H1 (cell line): ENCODE results near the gene PDS5A. TPM values are rescaled to one million over a fixed set of nuclear protein-coding genes. Genes with fewer than 3 reads are reported as not detected.

Experiments used
- CTCF ChIA-PET: fragments of 300-600 bp; sonication (Branson Sonifier 250); formaldehyde crosslinking; loops from one replicate; lab custom pipeline; 2021; ENCODE audit not compliant: partially characterized antibody; lab: Charles Lee
- POLR2A ChIA-PET: fragments of 300-600 bp; sonication (Branson Sonifier 250); formaldehyde crosslinking; loops from one replicate; lab custom pipeline; 2021; ENCODE audit warnings: inconsistent platforms; ENCODE audit not compliant: partially characterized antibody; lab: Charles Lee
- DNase-seq, 2 experiments: peaks; one replicate each; pipeline versions ENCODE4 v3.0.0 to v3.0.0-alpha.2; 2010 to 2022; ENCODE audit warnings: low spot score in 2 of 2, low read depth in 1 of 2, mixed read lengths in 1 of 2
- FAIRE-seq: peaks from 2 replicates; lab custom pipeline; 2011; peaks lifted over from hg19 to GRCh38; lab: Jason Lieb, UNC
- H2AFZ ChIP-seq: 2 replicates; pipeline ENCODE4 v1.8.1; 2012; ENCODE audit warnings: low read length, inconsistent platforms
- H2AK5ac ChIP-seq: 2 replicates; pipeline ENCODE4 v1.6.1; 2013; ENCODE audit warnings: low read depth, low read length
- H2BK120ac ChIP-seq: replicated peaks from 2 replicates; pipeline ENCODE3; 2013; ENCODE audit warnings: low read depth, low read length, inconsistent platforms
- H2BK12ac ChIP-seq: 2 replicates; pipeline ENCODE4 v1.6.1; 2013; ENCODE audit warnings: low read depth, low read length
- H2BK15ac ChIP-seq: 2 replicates; pipeline ENCODE4 v1.6.1; 2013; ENCODE audit warnings: low read length
- H2BK20ac ChIP-seq: 2 replicates; pipeline ENCODE4 v1.6.1; 2013; ENCODE audit warnings: low read length
- H2BK5ac ChIP-seq: 2 replicates; pipeline ENCODE4 v1.6.1; 2013; ENCODE audit warnings: low read depth, low read length
- H3K14ac ChIP-seq: 2 replicates; pipeline ENCODE4 v1.6.1; 2013; ENCODE audit warnings: inconsistent platforms; ENCODE audit not compliant: insufficient read length
- H3K18ac ChIP-seq: 2 replicates; pipeline ENCODE4 v1.6.1; 2013; ENCODE audit warnings: low read length; ENCODE audit errors: extremely low read depth
- H3K23ac ChIP-seq: 2 replicates; pipeline ENCODE4 v1.6.1; 2013; ENCODE audit warnings: inconsistent platforms; ENCODE audit not compliant: insufficient read length
- H3K23me2 ChIP-seq: 2 replicates; pipeline ENCODE4 v1.6.1; 2013; ENCODE audit warnings: low read depth, low read length
- H3K27ac ChIP-seq: 2 replicates; pipeline ENCODE4 v1.6.1; 2011; ENCODE audit warnings: low read depth, low read length, inconsistent platforms
- H3K27me3 ChIP-seq, 4 experiments: replicated peaks in 1 of 4; 1 replicate in 1 of 4; 2 replicates in 3 of 4; pipeline versions ENCODE4 v1.6.1 to v1.8.1; 2011 to 2013; ENCODE audit warnings: low read length in 3 of 4, mild to moderate bottlenecking in 3 of 4, inconsistent platforms in 2 of 4, mixed read lengths in 2 of 4, moderate library complexity in 1 of 4; ENCODE audit not compliant: control insufficient read depth in 3 of 4, insufficient read depth in 3 of 4; ENCODE audit errors: extremely low read depth in 1 of 4
- H3K36me3 ChIP-seq, 4 experiments: 2 replicates each; pipeline versions ENCODE4 v1.6.1 to v1.8.1; 2011 to 2013; ENCODE audit warnings: mild to moderate bottlenecking in 4 of 4, low read length in 3 of 4, moderate library complexity in 2 of 4, control low read depth in 1 of 4, inconsistent platforms in 1 of 4; ENCODE audit not compliant: insufficient read depth in 4 of 4, control insufficient read depth in 2 of 4
- H3K4ac ChIP-seq: replicated peaks from 2 replicates; pipeline ENCODE3; 2013; ENCODE audit warnings: low read length, low read depth, mixed read lengths, inconsistent platforms; ENCODE audit not compliant: insufficient read length
- H3K4me1 ChIP-seq, 4 experiments: replicated peaks in 1 of 4; 1 replicate in 1 of 4; 2 replicates in 3 of 4; pipeline versions ENCODE4 v1.6.1 to v1.8.1; 2011 to 2013; ENCODE audit warnings: low read length in 3 of 4, inconsistent platforms in 2 of 4, mixed read lengths in 1 of 4; ENCODE audit not compliant: insufficient read depth in 4 of 4, control insufficient read depth in 3 of 4
- H3K4me2 ChIP-seq, 2 experiments: 2 replicates each; pipeline versions ENCODE4 v1.6.1 to v1.8.1; 2011 to 2013; ENCODE audit warnings: low read depth in 2 of 2, low read length in 2 of 2, control low read depth in 1 of 2, inconsistent platforms in 1 of 2, mild to moderate bottlenecking in 1 of 2; ENCODE audit not compliant: insufficient read depth in 1 of 2
- H3K4me3 ChIP-seq, 4 experiments: fragments of 200-600, 300-600 bp in 1 of 4; sonication (generic), shearing (Covaris generic), sonication (Bioruptor Twin) in 1 of 4; 2 replicates each; pipeline versions ENCODE4 v1.5.1 to v1.8.1; 2011 to 2016; ENCODE audit warnings: low read length in 4 of 4, low read depth in 3 of 4, control low read depth in 2 of 4, inconsistent platforms in 2 of 4, mild to moderate bottlenecking in 2 of 4, mixed read lengths in 1 of 4, moderate library complexity in 1 of 4; ENCODE audit not compliant: insufficient read depth in 2 of 4; ENCODE audit errors: extremely low read depth in 1 of 4
- H3K56ac ChIP-seq: replicated peaks from 2 replicates; pipeline ENCODE3; 2013; ENCODE audit warnings: low read depth, mild to moderate bottlenecking, mixed read lengths, low read length, inconsistent platforms; ENCODE audit not compliant: insufficient read length
- H3K79me1 ChIP-seq: 2 replicates; pipeline ENCODE4 v1.6.1; 2013; ENCODE audit warnings: low read depth, low read length, control low read depth
- H3K79me2 ChIP-seq, 2 experiments: 2 replicates each; pipeline versions ENCODE4 v1.6.1 to v1.8.1; 2012 to 2013; ENCODE audit warnings: low read length in 2 of 2, mild to moderate bottlenecking in 2 of 2, inconsistent platforms in 1 of 2; ENCODE audit not compliant: insufficient read depth in 2 of 2, control insufficient read depth in 1 of 2
- H3K9ac ChIP-seq, 4 experiments: replicated peaks in 1 of 4; 1 replicate in 1 of 4; 2 replicates in 3 of 4; pipeline versions ENCODE4 v1.6.1 to v1.8.1; 2011 to 2013; ENCODE audit warnings: low read depth in 3 of 4, low read length in 3 of 4, control low read depth in 2 of 4, mild to moderate bottlenecking in 2 of 4, moderate library complexity in 2 of 4, inconsistent platforms in 1 of 4; ENCODE audit errors: extremely low read depth in 1 of 4
- H3K9me3 ChIP-seq, 2 experiments: 2 replicates each; pipeline versions ENCODE4 v1.6.1 to v1.8.1; 2012 to 2013; ENCODE audit warnings: mild to moderate bottlenecking in 2 of 2, moderate library complexity in 2 of 2, control low read depth in 1 of 2, inconsistent platforms in 1 of 2, low read depth in 1 of 2, low read length in 1 of 2, mixed read lengths in 1 of 2; ENCODE audit not compliant: insufficient read depth in 2 of 2
- H4K20me1 ChIP-seq, 2 experiments: replicated peaks in 1 of 2; 2 replicates each; pipeline versions ENCODE3 to v1.8.1; 2011 to 2013; ENCODE audit warnings: inconsistent platforms in 2 of 2, low read length in 2 of 2, mild to moderate bottlenecking in 1 of 2; ENCODE audit not compliant: insufficient read depth in 2 of 2, control insufficient read depth in 1 of 2
- H4K5ac ChIP-seq: 2 replicates; pipeline ENCODE4 v1.6.1; 2013; ENCODE audit warnings: low read length, low read depth, mixed read lengths, inconsistent platforms; ENCODE audit not compliant: insufficient read length
- H4K8ac ChIP-seq: 2 replicates; pipeline ENCODE4 v1.8.0; 2013; ENCODE audit warnings: mild to moderate bottlenecking, moderate library complexity, low read length, inconsistent platforms; ENCODE audit not compliant: insufficient read depth; ENCODE audit errors: extremely low read depth
- H4K91ac ChIP-seq: replicated peaks from 2 replicates; pipeline ENCODE3; 2013; ENCODE audit warnings: low read length, mixed read lengths, inconsistent platforms; ENCODE audit not compliant: insufficient read length
- ASH2L ChIP-seq: fragments of 200-600, 300-600 bp; sonication (generic); IDR thresholded peaks from one replicate; pipeline ENCODE4 v1.7.1; 2017; ENCODE audit warnings: low read length
- BCL11A ChIP-seq, 2 experiments: IDR thresholded peaks; one replicate each; pipeline ENCODE4 v1.6.1; 2011; ENCODE audit warnings: low read depth in 2 of 2, low read length in 2 of 2, mild to moderate bottlenecking in 2 of 2
- CHD2 ChIP-seq: IDR thresholded peaks from 2 replicates; pipeline ENCODE4 v1.6.1; 2012; ENCODE audit warnings: low read length, improper control_type of control experiment
- EGR1 ChIP-seq: IDR thresholded peaks from 2 replicates; pipeline ENCODE4 v1.6.1; 2011; ENCODE audit warnings: low read depth, low read length, borderline replicate concordance
- FOSL1 ChIP-seq: IDR thresholded peaks from 2 replicates; pipeline ENCODE4 v1.6.1; 2011; ENCODE audit warnings: mild to moderate bottlenecking, low read depth, low read length, moderate library complexity; ENCODE audit not compliant: insufficient read depth
- MAFK ChIP-seq: IDR thresholded peaks from 2 replicates; pipeline ENCODE4 v1.6.1; 2012; ENCODE audit warnings: low read depth, mild to moderate bottlenecking, improper control_type of control experiment, low read length
- POLR2AphosphoS5 ChIP-seq: IDR thresholded peaks from 2 replicates; pipeline ENCODE4 v1.6.1; 2011; ENCODE audit warnings: low read depth, low read length
- POU5F1 ChIP-seq: IDR thresholded peaks from 2 replicates; pipeline ENCODE4 v1.6.1; 2011; ENCODE audit warnings: low read depth, mild to moderate bottlenecking, low read length, moderate library complexity
- RAD21 ChIP-seq, 2 experiments: IDR thresholded peaks in 1 of 2; conservative IDR thresholded peaks in 1 of 2; 2 replicates each; pipeline ENCODE4 v1.6.1; 2011; ENCODE audit warnings: low read depth in 2 of 2, low read length in 2 of 2, improper control_type of control experiment in 1 of 2, inconsistent platforms in 1 of 2, mild to moderate bottlenecking in 1 of 2, moderate library complexity in 1 of 2
- RBBP5 ChIP-seq: IDR thresholded peaks from 2 replicates; pipeline ENCODE4 v1.7.1; 2012; ENCODE audit warnings: low read depth, mild to moderate bottlenecking, inconsistent platforms, low read length, moderate library complexity, borderline replicate concordance
- RFX5 ChIP-seq: IDR thresholded peaks from 2 replicates; pipeline ENCODE4 v1.6.1; 2011; ENCODE audit warnings: low read depth, low read length, improper control_type of control experiment, borderline replicate concordance
- RNF2 ChIP-seq: fragments of 200-900, 300-1000 bp; sonication (generic); IDR thresholded peaks from 2 replicates; pipeline ENCODE4 v1.7.1; 2016; ENCODE audit warnings: borderline replicate concordance, low read depth, mild to moderate bottlenecking, antibody characterized with exemption, low read length; ENCODE audit not compliant: poor library complexity, severe bottlenecking; ENCODE audit errors: missing control alignments
- TAF7 ChIP-seq: optimal IDR thresholded peaks from 2 replicates; pipeline ENCODE3; 2011; ENCODE audit warnings: low read depth, mild to moderate bottlenecking, inconsistent platforms, low read length, moderate library complexity, borderline replicate concordance
- TCF12 ChIP-seq: IDR thresholded peaks from 2 replicates; pipeline ENCODE4 v1.6.1; 2011; ENCODE audit warnings: low read depth, mild to moderate bottlenecking, low read length
- ZNF274 ChIP-seq: IDR thresholded peaks from 2 replicates; pipeline ENCODE4 v1.7.0; 2012; ENCODE audit warnings: low read length, borderline replicate concordance; ENCODE audit errors: extremely low read depth
- WGBS, 2 experiments: shearing (Covaris generic) in 1 of 2; methylation state at CpG; one replicate each; pipeline versions ENCODE4 v1.1.6 to v1.1.7; 2013 to 2015; ENCODE audit warnings: low lambda C conversion rate in 2 of 2, mixed read lengths in 2 of 2, inconsistent platforms in 1 of 2, low coverage in 1 of 2, missing lambda C conversion rate in 1 of 2; ENCODE audit not compliant: insufficient replicate concordance in 2 of 2, insufficient coverage in 1 of 2, insufficient read length in 1 of 2; ENCODE audit errors: extremely low coverage in 1 of 2, missing lambda C conversion rate in 1 of 2; 5-methylcytosine and 5-hydroxymethylcytosine counted together
- polyA plus RNA-seq, 7 experiments: library from polyadenylated mRNA; depleted of rRNA in 3 of 7; stranded (reverse) in 5 of 7; unstranded in 2 of 7; fragments of >200 nt in 5 of 7; fragments of 200-250 nt in 2 of 7; gene quantifications; 1 replicate in 5 of 7; 2 replicates in 1 of 7; 4 replicates in 1 of 7; pipeline versions ENCODE4 v1.2.1 to v1.2.3, GENCODE V29; 2011 to 2013; ENCODE audit warnings: missing spikeins in 2 of 7, mixed read lengths in 2 of 7
- total RNA-seq: library from RNA; stranded (reverse); fragmentation: NEBNext Ultra II Directional; extraction: Animal tissue kit (Norgen Biotek cat#: 25700); gene quantifications from 2 replicates; pipeline ENCODE4 v1.2.1, GENCODE V29; 2021

The PDS5A gene
- total and polyA plus RNA-seq, 2 of the 8 experiments (the other 6 are each of a cell fraction or from before 2014, with no cell fraction given): 15.5 to 76.6 TPM

DNA sequence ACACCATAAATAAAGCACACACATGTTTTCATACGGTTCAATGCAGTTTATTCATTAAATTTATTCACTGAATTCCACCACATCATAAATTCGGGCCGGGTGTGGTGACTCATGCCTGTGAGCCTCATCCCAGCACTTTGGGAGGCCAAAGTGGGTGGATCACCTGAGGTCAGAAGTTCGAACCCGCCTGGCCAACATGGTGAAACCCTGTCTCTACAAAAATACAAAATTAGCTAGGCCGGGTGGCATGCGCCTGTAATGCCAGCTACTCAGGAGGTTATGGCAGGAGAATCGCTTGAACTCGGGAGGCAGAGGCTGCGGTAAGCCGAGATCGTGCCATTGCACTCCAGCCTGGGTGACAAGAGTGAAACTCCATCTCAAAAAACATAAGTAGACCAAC is 131.6 kb downstream of the PDS5A start:
- H3K18ac ChIP-seq: no peak overlapping the region
- no peak overlapping the region for H3K56ac ChIP-seq
- H4K20me1 ChIP-seq: no peaks in the 10 kb centered on the region
- no peak overlapping the region for H2BK15ac ChIP-seq
- no peak overlapping the region for H3K4me2 ChIP-seq
- ChIA-PET POLR2A (no interaction called here), CTCF (interaction anchor here (0.5 to 1.8 kb wide), 4 partner anchors 19 to 71 kb away, joined by 3 to 4 read pairs (median 4); no protein-coding TSS in a partner anchor)
- H3K27ac ChIP-seq: no peak overlapping the region
- no peaks in the 10 kb centered on the region for H3K79me2 ChIP-seq
- H4K91ac ChIP-seq: no peak overlapping the region
- DNase-seq: no peak
- H2AFZ ChIP-seq: no peak overlapping the region
- no peak overlapping the region for H2AK5ac ChIP-seq
- H2BK120ac ChIP-seq: no peak overlapping the region
- H3K4me1 ChIP-seq: no peaks in the 10 kb centered on the region
- no peaks in the 10 kb centered on the region for H3K27me3 ChIP-seq
- 91% methylated on average over 12 of the region's 12 CpGs; no CpG with 5 or more reads in 1 of the 2 experiments for WGBS, 2 experiments
- H3K36me3 ChIP-seq: peaks cover 0 to 33% (median 14%) of the 10 kb centered on the region in 4 experiments; a peak in 5 of 8 replicates
- H3K79me1 ChIP-seq: no peaks in the 10 kb centered on the region
- H2BK5ac ChIP-seq: no peak overlapping the region
- no peak overlapping the region for H4K5ac ChIP-seq
- H3K9ac ChIP-seq: no peak overlapping the region
- H3K4ac ChIP-seq: no peak overlapping the region
- no peak overlapping the region for H2BK20ac ChIP-seq
- no peak overlapping the region for H2BK12ac ChIP-seq
- no peaks in the 10 kb centered on the region for H3K23me2 ChIP-seq
- no peak overlapping the region for H4K8ac ChIP-seq
- H3K23ac ChIP-seq: no peak overlapping the region
- H3K9me3 ChIP-seq: no peaks in the 10 kb centered on the region
- FAIRE-seq: no peak
- no peak overlapping the region for H3K14ac ChIP-seq
- no peak overlapping the region for H3K4me3 ChIP-seq
- TF ChIP-seq ASH2L (no peak), ZNF274 (no peak), POU5F1 (no peak), RFX5 (no peak), RBBP5 (no peak), EGR1 (no peak), RAD21 (IDR thresholded peaks at IDR 0.05 in 1 of 2, conservative IDR thresholded peaks at IDR 0.05 in 1 of 2; ENCODE audit: low read depth in 2 of 2, low read length in 2 of 2) (no peak), BCL11A (IDR thresholded peaks at IDR 0.05; ENCODE audit: low read depth in 2 of 2, low read length in 2 of 2) (no peak), FOSL1 (no peak), TCF12 (no peak), CHD2 (no peak), MAFK (no peak), RNF2 (no peak), POLR2AphosphoS5 (no peak), TAF7 (no peak)
